GM19467 (cell line): Measurements from ENCODE around the gene IFIT3.

ENCODE experiments used
- ATAC-seq: cut with Tn5 transposase; IDR thresholded peaks from one replicate; pipeline ENCODE4 v1.9.1; 2021; ENCODE audit warnings: mild to moderate bottlenecking, moderate library complexity; ENCODE audit not compliant: unreplicated experiment

The IFIT3 gene

GRCh38 chr10:89332123-89332633 is 4.4 kb downstream of the IFIT3 start:
- peak; percentile 37 for ATAC-seq

GRCh38 chr10:89335226-89335625 is 7.4 kb downstream of the IFIT3 start:
- no peak for ATAC-seq

- no peak for ATAC-seq
These were observed 8.4 kb downstream of the IFIT3 start for GRCh38 chr10:89336241-89336640.

- ATAC-seq: no peak
These were observed 9.7 kb downstream of the IFIT3 start for GRCh38 chr10:89337484-89337883.

GRCh38 chr10:89338713-89339112 is 10.9 kb downstream of the IFIT3 start:
- no peak for ATAC-seq

GRCh38 chr10:89339875-89340274 is 12.1 kb downstream of the IFIT3 start:
- ATAC-seq: no peak

GRCh38 chr10:89341649-89342048 is 13.9 kb downstream of the IFIT3 start:
- no peak for ATAC-seq

- ATAC-seq: no peak
These were observed 14.6 kb downstream of the IFIT3 start for GRCh38 chr10:89342206-89342958.

- ATAC-seq: no peak
These were observed 15.4 kb downstream of the IFIT3 start for GRCh38 chr10:89343089-89343767.

- no peak for ATAC-seq
These were observed 16.4 kb downstream of the IFIT3 start for GRCh38 chr10:89344156-89344555.

GRCh38 chr10:89345367-89346000 is 17.7 kb downstream of the IFIT3 start:
- no peak for ATAC-seq

GRCh38 chr10:89346405-89347254 is 18.8 kb downstream of the IFIT3 start:
- no peak for ATAC-seq

- ATAC-seq: no peak
These were observed 20.1 kb downstream of the IFIT3 start for GRCh38 chr10:89347701-89348457.

- no peak for ATAC-seq
These were observed 20.7 kb downstream of the IFIT3 start for GRCh38 chr10:89348481-89348880.

- no peak for ATAC-seq
These were observed 21.2 kb downstream of the IFIT3 start for GRCh38 chr10:89348975-89349374.

- ATAC-seq: peak; percentile 29
These were observed 23.0 kb downstream of the IFIT3 start for GRCh38 chr10:89350631-89351315.

- peak; percentile 79 for ATAC-seq
These were observed 23.6 kb downstream of the IFIT3 start for GRCh38 chr10:89351412-89351779.

GRCh38 chr10:89351780-89352597 is 24.2 kb downstream of the IFIT3 start:
- ATAC-seq: no peak

- ATAC-seq: no peak
These were observed 25.0 kb downstream of the IFIT3 start for GRCh38 chr10:89352802-89353201.
